HCT116 (cell line): ENCODE results near the gene ZDHHC1.

Experiments
- CBX3 ChIP-seq: IDR thresholded peaks from 2 replicates; pipeline ENCODE4 v1.6.1; 2012; ENCODE audit warnings: low read depth
- EZH2 ChIP-seq: fragments of 200-600 bp; sonication (generic); IDR thresholded peaks from 2 replicates; pipeline ENCODE4 v1.6.1; 2017; ENCODE audit warnings: antibody characterized with exemption, mixed run types
- POLR2A ChIP-seq: IDR thresholded peaks from 2 replicates; pipeline ENCODE4 v1.7.0; 2011; ENCODE audit warnings: borderline replicate concordance; ENCODE audit not compliant: insufficient read depth, insufficient read length; ENCODE audit errors: extremely low read depth
- POLR2AphosphoS5 ChIP-seq: IDR thresholded peaks from 2 replicates; pipeline ENCODE4 v1.6.1; 2011; ENCODE audit warnings: mild to moderate bottlenecking, low read depth, low read length, moderate library complexity
- RAD21 ChIP-seq: IDR thresholded peaks from 2 replicates; pipeline ENCODE4 v1.6.1; 2012; ENCODE audit warnings: low read depth, mild to moderate bottlenecking
- SP1 ChIP-seq: IDR thresholded peaks from 2 replicates; pipeline ENCODE4 v1.6.1; 2012; ENCODE audit warnings: low read depth
- YY1 ChIP-seq: IDR thresholded peaks from 2 replicates; pipeline ENCODE4 v1.6.1; 2011; ENCODE audit warnings: low read length, low read depth, moderate library complexity, mild to moderate bottlenecking; ENCODE audit not compliant: insufficient replicate concordance; ENCODE audit errors: extremely low read depth
- ZNF274 ChIP-seq: fragments of 200-500 bp; sonication (Bioruptor generic); IDR thresholded peaks from 2 replicates; pipeline ENCODE4 v1.6.1; 2014; ENCODE audit warnings: mild to moderate bottlenecking, low read depth, low read length, inconsistent platforms
- TF ChIP-seq, protein P1 (sequence below), 3 experiments: fragments of 200-600 bp in 1 of 3; sonication (generic) in 1 of 3; IDR thresholded peaks in 2 of 3; conservative IDR thresholded peaks in 1 of 3; 2 replicates each; pipeline ENCODE4 v1.5.1; 2012 to 2017; ENCODE audit warnings: low read depth in 2 of 3, low read length in 2 of 3, antibody characterized with exemption in 1 of 3, borderline replicate concordance in 1 of 3, control low read depth in 1 of 3, mild to moderate bottlenecking in 1 of 3, mixed read lengths in 1 of 3, mixed run types in 1 of 3, moderate library complexity in 1 of 3; ENCODE audit not compliant: insufficient read depth in 1 of 3
- TF ChIP-seq, protein P2 (sequence below): IDR thresholded peaks from 2 replicates; pipeline ENCODE4 v1.6.1; 2011; ENCODE audit warnings: mild to moderate bottlenecking, low read length, moderate library complexity; ENCODE audit not compliant: insufficient replicate concordance; ENCODE audit errors: extremely low read depth

DNA sequence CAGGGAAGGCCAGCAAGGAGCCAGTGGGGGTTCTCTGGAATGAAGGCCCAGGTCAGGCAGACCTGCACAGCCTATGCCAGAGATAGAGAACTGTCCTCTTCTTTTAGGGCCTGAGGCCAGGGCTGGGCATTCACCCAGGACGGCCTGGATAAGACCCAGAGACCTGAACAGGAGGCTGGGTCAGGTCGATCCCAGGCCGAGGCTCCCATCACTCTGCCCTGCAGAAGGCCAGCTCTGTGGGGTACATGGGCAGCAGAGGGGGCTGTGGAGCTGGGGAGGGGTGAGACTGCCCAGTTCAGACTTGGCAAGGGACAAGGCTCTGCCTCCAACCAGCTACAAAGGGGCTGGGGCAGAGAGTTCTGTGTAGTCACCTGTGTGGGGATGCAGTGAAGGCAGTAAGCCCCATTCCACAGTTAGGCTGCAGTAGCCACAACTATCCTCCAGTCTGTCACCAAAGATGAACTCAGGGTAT, 29.2 kb upstream of the ZDHHC1 start:
- TF ChIP-seq, protein P1, sequence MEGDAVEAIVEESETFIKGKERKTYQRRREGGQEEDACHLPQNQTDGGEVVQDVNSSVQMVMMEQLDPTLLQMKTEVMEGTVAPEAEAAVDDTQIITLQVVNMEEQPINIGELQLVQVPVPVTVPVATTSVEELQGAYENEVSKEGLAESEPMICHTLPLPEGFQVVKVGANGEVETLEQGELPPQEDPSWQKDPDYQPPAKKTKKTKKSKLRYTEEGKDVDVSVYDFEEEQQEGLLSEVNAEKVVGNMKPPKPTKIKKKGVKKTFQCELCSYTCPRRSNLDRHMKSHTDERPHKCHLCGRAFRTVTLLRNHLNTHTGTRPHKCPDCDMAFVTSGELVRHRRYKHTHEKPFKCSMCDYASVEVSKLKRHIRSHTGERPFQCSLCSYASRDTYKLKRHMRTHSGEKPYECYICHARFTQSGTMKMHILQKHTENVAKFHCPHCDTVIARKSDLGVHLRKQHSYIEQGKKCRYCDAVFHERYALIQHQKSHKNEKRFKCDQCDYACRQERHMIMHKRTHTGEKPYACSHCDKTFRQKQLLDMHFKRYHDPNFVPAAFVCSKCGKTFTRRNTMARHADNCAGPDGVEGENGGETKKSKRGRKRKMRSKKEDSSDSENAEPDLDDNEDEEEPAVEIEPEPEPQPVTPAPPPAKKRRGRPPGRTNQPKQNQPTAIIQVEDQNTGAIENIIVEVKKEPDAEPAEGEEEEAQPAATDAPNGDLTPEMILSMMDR (IDR thresholded peaks at IDR 0.05 in 2 of 3, conservative IDR thresholded peaks at IDR 0.05 in 1 of 3; ENCODE audit: borderline replicate concordance in 1 of 3, insufficient read depth in 1 of 3, low read depth in 2 of 3, low read length in 2 of 3), result no peak; a peak in 1 of 6 replicates
- TF ChIP-seq EZH2 (no peak), YY1 (no peak), SP1 (no peak), ZNF274 (no peak), RAD21 (no peak), CBX3 (no peak), POLR2A (no peak), POLR2AphosphoS5 (no peak)
- TF ChIP-seq, protein P2, sequence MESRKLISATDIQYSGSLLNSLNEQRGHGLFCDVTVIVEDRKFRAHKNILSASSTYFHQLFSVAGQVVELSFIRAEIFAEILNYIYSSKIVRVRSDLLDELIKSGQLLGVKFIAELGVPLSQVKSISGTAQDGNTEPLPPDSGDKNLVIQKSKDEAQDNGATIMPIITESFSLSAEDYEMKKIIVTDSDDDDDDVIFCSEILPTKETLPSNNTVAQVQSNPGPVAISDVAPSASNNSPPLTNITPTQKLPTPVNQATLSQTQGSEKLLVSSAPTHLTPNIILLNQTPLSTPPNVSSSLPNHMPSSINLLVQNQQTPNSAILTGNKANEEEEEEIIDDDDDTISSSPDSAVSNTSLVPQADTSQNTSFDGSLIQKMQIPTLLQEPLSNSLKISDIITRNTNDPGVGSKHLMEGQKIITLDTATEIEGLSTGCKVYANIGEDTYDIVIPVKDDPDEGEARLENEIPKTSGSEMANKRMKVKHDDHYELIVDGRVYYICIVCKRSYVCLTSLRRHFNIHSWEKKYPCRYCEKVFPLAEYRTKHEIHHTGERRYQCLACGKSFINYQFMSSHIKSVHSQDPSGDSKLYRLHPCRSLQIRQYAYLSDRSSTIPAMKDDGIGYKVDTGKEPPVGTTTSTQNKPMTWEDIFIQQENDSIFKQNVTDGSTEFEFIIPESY, result no peak
